Coronary artery (tissue), 2 donors: ENCODE results near the gene HDAC9.

Source experiments
- DNase-seq: peaks from one replicate; pipeline ENCODE4 v3.0.0-alpha.2; 2017; ENCODE audit warnings: low spot score
- H3K27ac ChIP-seq, 2 donors: fragments of 200-600 bp; sonication (generic); one replicate each; pipeline ENCODE4 v1.5.1; 2016 to 2019
- H3K4me3 ChIP-seq: fragments of 200-600 bp; sonication (generic); 2 replicates; pipeline ENCODE4 v1.5.1; 2016; ENCODE audit warnings: mild to moderate bottlenecking, moderate library complexity
- CTCF ChIP-seq: fragments of 200-600 bp; sonication (generic); IDR thresholded peaks from one replicate; pipeline ENCODE4 v1.5.1; 2019; ENCODE audit warnings: antibody characterized with exemption

Gene HDAC9

GRCh38 chr7:18843979-18844378, 348.4 kb downstream of the HDAC9 start:
- Histone ChIP-seq H3K27ac (no peak overlapping the region), H3K4me3 (no peak overlapping the region)
- DNase-seq = no peak
- TF ChIP-seq CTCF = no peak

GRCh38 chr7:18844735-18845134, 349.2 kb downstream of the HDAC9 start:
- Histone ChIP-seq H3K4me3 (no peak overlapping the region), H3K27ac (no peak overlapping the region)
- no peak for DNase-seq
- TF ChIP-seq CTCF = no peak

- no peak for TF ChIP-seq CTCF
- no peak for DNase-seq
- Histone ChIP-seq H3K27ac (no peak overlapping the region), H3K4me3 (no peak overlapping the region)
These were observed 350.2 kb downstream of the HDAC9 start for GRCh38 chr7:18845700-18846099.

GRCh38 chr7:18846765-18847215, 351.2 kb downstream of the HDAC9 start:
- no peak for DNase-seq

GRCh38 chr7:18849130-18849529, 353.6 kb downstream of the HDAC9 start:
- Histone ChIP-seq H3K27ac (no peak overlapping the region), H3K4me3 (no peak overlapping the region)
- no peak for TF ChIP-seq CTCF
- DNase-seq = no peak

More at GRCh38 chr7:18846765-18847215, 351.2 kb downstream of the HDAC9 start:
- no peak for TF ChIP-seq CTCF
- no peak overlapping the region for H3K4me3 ChIP-seq
- H3K27ac ChIP-seq = no peak overlapping the region

- H3K27ac ChIP-seq = no peak overlapping the region
- no peak overlapping the region for H3K4me3 ChIP-seq
- no peak for TF ChIP-seq CTCF
- DNase-seq = no peak
These were observed 360.2 kb downstream of the HDAC9 start for GRCh38 chr7:18855796-18856195.

GRCh38 chr7:18858232-18858631, 362.7 kb downstream of the HDAC9 start:
- Histone ChIP-seq H3K4me3 (no peak overlapping the region), H3K27ac (no peak overlapping the region)
- no peak for DNase-seq
- TF ChIP-seq CTCF = no peak
